H1 (cell line): ENCODE measurements around the gene VTN.

Source experiments
- EP300 ChIP-seq, 2 experiments: IDR thresholded peaks; 1 replicate in 1 of 2; 2 replicates in 1 of 2; pipeline ENCODE4 v1.6.1; 2011 to 2012; ENCODE audit warnings: low read depth in 2 of 2, low read length in 2 of 2, mild to moderate bottlenecking in 2 of 2, borderline replicate concordance in 1 of 2, inconsistent platforms in 1 of 2, moderate library complexity in 1 of 2
- POLR2A ChIP-seq, 2 experiments: IDR thresholded peaks; 1 replicate in 1 of 2; 2 replicates in 1 of 2; pipeline ENCODE4 v1.6.1; 2011; ENCODE audit warnings: low read depth in 2 of 2, low read length in 2 of 2, mild to moderate bottlenecking in 2 of 2; ENCODE audit errors: control extremely low read depth in 1 of 2
- POLR2AphosphoS5 ChIP-seq: IDR thresholded peaks from 2 replicates; pipeline ENCODE4 v1.6.1; 2011; ENCODE audit warnings: low read depth, low read length
- RBBP5 ChIP-seq: IDR thresholded peaks from 2 replicates; pipeline ENCODE4 v1.7.1; 2012; ENCODE audit warnings: low read depth, mild to moderate bottlenecking, inconsistent platforms, low read length, moderate library complexity, borderline replicate concordance
- RNF2 ChIP-seq: fragments of 200-900, 300-1000 bp; sonication (generic); IDR thresholded peaks from 2 replicates; pipeline ENCODE4 v1.7.1; 2016; ENCODE audit warnings: borderline replicate concordance, low read depth, mild to moderate bottlenecking, antibody characterized with exemption, low read length; ENCODE audit not compliant: poor library complexity, severe bottlenecking; ENCODE audit errors: missing control alignments
- SP1 ChIP-seq: IDR thresholded peaks from 2 replicates; pipeline ENCODE4 v1.6.1; 2011; ENCODE audit warnings: low read depth, low read length
- TF ChIP-seq, protein P1 (sequence below), 3 experiments: IDR thresholded peaks; 1 replicate in 2 of 3; 2 replicates in 1 of 3; pipeline versions ENCODE4 v1.5.1 to v1.6.1; 2011; ENCODE audit warnings: low read length in 3 of 3, mild to moderate bottlenecking in 3 of 3, inconsistent platforms in 2 of 3, low read depth in 1 of 3, moderate library complexity in 1 of 3; ENCODE audit not compliant: insufficient read depth in 1 of 3; ENCODE audit errors: control extremely low read depth in 1 of 3
- TF ChIP-seq, protein P2 (sequence below): IDR thresholded peaks from 2 replicates; pipeline ENCODE4 v1.6.1; 2012; ENCODE audit warnings: low read length, inconsistent platforms

DNA sequence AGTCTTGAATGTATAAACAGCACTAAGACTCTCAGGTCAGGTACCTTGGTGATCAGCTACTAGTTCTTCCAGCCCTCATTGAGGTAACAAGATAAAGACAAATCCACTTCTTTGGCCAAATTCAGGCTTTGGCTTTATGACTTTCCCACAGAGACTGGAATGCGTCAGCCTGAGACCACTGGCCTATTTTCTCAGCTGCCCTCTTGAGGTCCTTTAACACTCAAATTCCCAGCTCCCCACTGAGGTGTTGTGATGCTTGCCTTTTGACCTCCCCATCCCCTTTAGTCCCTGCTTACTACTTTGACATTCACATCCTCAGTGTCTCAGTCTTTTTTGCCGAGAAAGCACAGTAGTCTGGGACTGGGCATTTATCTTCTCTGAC is 23.9 kb downstream of the VTN start:
- no peak for TF ChIP-seq POLR2A (IDR thresholded peaks at IDR 0.05; ENCODE audit: control extremely low read depth in 1 of 2, low read depth in 2 of 2, low read length in 2 of 2)
- TF ChIP-seq, protein P1, sequence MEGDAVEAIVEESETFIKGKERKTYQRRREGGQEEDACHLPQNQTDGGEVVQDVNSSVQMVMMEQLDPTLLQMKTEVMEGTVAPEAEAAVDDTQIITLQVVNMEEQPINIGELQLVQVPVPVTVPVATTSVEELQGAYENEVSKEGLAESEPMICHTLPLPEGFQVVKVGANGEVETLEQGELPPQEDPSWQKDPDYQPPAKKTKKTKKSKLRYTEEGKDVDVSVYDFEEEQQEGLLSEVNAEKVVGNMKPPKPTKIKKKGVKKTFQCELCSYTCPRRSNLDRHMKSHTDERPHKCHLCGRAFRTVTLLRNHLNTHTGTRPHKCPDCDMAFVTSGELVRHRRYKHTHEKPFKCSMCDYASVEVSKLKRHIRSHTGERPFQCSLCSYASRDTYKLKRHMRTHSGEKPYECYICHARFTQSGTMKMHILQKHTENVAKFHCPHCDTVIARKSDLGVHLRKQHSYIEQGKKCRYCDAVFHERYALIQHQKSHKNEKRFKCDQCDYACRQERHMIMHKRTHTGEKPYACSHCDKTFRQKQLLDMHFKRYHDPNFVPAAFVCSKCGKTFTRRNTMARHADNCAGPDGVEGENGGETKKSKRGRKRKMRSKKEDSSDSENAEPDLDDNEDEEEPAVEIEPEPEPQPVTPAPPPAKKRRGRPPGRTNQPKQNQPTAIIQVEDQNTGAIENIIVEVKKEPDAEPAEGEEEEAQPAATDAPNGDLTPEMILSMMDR (IDR thresholded peaks at IDR 0.05; ENCODE audit: control extremely low read depth in 1 of 3, insufficient read depth in 1 of 3, low read depth in 1 of 3, low read length in 3 of 3), result no peak
- TF ChIP-seq, protein P2, sequence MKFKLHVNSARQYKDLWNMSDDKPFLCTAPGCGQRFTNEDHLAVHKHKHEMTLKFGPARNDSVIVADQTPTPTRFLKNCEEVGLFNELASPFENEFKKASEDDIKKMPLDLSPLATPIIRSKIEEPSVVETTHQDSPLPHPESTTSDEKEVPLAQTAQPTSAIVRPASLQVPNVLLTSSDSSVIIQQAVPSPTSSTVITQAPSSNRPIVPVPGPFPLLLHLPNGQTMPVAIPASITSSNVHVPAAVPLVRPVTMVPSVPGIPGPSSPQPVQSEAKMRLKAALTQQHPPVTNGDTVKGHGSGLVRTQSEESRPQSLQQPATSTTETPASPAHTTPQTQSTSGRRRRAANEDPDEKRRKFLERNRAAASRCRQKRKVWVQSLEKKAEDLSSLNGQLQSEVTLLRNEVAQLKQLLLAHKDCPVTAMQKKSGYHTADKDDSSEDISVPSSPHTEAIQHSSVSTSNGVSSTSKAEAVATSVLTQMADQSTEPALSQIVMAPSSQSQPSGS, result no peak
- TF ChIP-seq POLR2AphosphoS5, result no peak
- TF ChIP-seq EP300 (IDR thresholded peaks at IDR 0.05; ENCODE audit: borderline replicate concordance in 1 of 2, low read depth in 2 of 2, low read length in 2 of 2), result no peak
- no peak for TF ChIP-seq RBBP5
- no peak for TF ChIP-seq RNF2
- TF ChIP-seq SP1, result no peak
